COR-L47 (cell line): ENCODE data around the gene SCN9A.
"Not testable (repeated sequence)": the region's sequence is repeated elsewhere in the genome, so short reads cannot be mapped to it uniquely, and the experiment has no call there.

Experiments used
- DNase-seq: peaks from one replicate; lab custom pipeline; 2025; lab: John Stamatoyannopoulos, UW

SCN9A gene

DNA sequence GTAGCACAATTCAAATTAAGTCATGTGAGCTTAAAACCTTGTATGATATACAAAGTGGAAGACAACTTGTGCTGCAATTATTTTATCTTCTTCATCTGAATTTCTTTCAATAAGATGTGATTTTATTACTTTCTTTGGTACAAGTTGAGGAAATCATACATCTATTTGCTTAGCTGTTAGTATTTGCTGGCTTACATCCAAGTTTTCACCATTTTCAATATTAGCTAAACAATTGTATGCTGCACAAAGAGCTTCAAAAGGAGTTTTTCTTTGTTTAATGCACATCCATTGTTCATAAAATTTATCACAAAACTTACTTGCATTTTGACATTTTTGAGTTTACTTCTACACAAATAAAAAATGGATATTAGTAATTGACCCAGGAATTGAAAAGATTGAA, 40.9 kb downstream of the SCN9A start:
- DNase-seq: peak; percentile 61

DNA sequence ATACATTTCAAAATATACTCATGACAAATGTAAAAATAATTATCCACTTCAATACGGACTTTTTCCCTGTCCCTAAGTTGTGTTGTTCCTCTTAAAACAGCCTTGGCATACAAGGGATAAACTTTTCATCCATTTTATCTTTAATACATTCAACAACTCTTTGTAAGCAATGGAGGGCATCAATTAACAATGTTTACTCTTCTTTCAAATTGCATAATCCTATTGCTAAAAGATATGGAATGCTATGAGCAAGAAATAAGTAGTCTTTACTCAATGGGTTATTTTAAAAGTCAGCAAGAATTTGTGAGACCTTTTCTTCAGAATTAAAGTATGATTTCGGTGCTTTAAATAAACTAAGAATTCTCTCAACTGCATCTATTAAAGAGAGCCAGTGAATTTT, 41.9 kb downstream of the SCN9A start:
- no peak for DNase-seq

DNA sequence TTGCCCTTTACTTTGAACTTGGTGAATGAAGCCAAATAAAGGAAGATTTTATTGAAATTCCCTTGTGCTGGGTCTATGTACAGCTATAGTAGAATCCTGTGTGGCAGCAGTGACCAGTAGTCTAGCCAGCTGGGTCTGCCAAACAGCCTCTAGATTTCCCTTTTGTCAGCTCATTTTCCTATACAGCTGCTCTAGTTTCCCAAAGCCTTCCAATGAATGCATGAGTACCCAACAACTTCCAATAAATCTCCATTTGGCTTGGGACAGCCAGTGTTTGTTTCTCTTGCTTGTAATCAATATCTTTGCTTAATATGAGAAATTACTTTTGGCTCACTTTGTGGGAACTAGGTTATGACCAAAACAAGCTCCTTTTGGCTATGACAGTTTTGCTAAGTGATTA, 43.6 kb downstream of the SCN9A start:
- DNase-seq: no peak

DNA sequence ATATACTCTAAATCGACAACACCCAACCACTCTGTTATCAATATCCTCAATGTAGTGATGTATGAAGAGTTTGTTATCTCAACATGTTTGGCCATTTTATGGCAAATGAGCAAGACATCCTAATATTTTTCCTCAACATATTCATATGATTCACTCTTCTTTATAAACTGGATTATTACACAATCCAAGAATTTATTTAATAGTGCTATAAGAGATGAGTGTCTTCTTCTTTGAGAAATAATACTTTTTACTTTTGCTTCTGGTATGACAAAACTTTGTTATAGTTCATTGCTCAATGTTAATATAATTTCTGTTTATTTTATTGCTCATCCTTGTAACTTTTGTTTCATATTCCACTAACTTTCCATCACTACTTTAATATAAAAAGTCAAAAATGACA, 44.3 kb downstream of the SCN9A start:
- no peak for DNase-seq

DNA sequence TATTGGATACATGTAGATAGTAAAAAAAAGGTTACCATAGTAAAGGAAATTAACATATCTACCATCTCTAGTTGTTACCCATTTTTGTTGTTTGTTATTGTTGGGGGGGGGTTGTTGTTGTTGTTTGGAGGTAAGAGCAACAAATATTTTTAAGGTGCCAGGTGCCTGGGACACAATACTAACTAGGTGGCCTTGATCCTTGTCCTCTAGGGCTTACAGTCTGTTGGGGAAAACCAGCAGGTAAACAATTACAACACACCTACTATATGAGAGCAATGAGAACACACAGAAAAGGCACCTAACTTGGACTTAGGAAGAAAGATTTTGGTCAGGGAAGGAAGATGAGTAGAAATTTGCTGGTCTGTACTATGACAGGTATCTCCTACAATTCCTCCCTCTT, 46.3 kb downstream of the SCN9A start:
- no peak for DNase-seq

DNA sequence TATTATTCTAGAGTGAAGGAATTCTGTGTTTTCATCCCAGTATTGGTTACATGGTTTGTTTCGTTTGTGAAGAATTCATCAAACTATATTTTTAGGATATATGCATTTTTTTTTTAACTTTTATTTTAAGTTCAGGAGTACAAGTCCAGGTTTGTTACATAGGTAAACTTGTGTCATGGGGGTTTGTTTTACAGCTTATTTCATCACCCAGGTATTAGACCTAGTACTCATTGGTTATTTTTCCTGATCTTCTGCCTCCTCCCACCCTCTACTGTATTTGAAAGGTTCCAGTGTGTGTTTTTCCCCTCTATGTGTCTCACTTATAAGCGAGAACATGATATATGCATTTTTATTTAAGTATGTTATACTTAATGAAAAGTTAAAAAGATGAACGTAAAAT, 47.6 kb downstream of the SCN9A start:
- DNase-seq: no peak

DNA sequence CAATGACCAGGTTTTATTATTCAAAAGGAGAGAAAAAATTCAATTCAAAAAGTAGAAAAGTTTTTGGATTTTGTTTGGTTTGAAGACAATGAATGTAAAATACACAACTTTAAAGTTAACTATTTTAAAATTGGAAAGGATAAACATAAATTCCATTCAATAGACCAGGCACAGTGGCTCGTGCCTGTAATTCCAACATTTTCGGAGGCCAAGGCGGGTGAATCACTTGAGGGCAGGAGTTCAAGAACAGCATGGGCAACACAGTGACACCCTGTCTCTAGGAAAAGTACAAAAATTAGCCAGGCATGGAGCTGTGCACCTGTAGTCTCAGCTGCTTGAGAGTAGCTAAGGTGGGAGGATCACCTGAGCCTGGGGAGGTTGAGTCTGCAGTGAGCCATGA, 54.7 kb downstream of the SCN9A start:
- no peak for DNase-seq

DNA sequence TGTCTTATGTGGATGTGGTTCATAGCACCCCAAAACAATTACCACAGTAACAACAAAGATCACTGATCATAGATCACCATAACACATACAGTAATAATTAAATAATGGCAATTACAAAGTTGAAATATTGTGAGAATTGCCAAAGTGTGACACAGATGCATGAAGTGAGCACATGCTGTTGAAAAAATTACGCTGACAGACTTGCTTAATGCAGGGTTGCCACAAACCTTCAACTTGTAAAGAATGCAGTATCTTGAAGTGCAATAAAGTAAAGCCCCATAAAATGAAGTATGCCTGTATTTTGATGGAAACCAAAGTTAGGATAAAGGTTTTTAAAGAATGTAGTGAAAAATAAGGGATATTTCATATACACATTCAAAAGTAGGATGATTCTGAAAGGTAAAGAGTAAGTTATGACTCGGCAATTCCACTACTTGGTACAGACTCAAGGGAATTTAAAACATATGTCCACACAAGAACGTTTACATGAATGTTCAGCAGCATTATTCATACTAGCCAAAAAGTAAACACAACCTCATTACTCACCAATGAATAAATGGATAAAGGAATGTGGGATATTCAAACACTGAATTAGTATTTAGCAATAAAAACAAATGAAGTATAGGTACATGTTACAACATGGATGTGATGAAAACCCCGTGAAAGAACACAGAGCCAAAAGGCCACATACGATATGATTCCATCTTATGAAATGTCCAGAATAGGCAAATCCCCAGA, 61.6 kb downstream of the SCN9A start:
- no peak for DNase-seq

DNA sequence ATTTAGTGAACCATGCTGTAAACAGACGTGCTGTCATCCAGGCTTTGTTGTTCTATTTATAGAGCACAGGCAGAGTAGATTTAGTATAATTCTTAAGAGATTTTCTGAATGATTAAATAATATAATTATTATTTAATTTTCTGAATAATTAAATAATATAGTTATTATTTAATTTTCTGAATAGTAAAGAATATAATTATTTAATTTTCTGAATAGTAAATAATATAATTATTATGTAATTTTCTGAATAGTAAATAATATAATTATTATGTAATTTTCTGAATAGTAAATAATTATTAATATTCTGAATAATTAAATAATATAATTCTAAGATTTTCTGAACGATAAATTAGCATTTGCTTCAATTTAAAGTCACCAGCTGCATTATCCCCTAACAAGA, 62.9 kb downstream of the SCN9A start:
- not testable (repeated sequence) for DNase-seq

DNA sequence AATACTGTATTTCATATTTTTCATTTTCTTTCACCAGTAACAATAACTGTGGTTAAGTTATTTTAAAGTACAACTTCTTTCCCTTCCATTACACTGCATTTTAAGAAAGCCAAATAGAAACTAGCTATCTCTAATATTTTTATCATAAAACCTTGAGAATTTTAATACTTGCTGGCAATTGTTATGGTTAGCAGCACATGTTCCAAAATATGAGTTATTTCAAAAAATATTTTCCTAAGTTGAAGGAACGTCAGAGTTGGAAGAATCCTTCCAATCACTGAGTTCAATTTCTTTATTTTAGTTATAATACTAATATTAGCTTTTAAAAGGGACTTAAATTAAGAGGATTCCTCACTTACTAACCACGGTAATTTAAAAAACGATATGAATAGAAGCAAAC, 68.4 kb downstream of the SCN9A start:
- DNase-seq: no peak

DNA sequence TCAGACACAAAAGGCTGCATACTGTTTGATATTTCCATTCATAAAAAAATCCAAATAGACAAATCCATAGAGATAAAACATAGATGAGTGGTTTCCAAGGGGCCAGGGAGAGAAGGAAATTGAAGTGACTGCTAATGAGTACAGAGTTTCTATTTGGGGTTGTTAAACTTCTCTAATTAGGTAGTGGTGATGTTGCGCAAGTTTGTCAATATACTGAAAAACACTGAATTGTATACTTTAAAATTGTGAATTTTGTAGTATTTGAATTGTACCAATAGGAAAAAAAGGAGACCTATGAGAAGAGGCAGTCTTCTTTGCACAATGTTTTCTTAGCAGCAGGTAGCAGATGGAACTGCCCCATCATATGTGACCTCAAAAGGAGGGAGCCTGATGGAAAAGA, 71.1 kb downstream of the SCN9A start:
- DNase-seq: no peak

DNA sequence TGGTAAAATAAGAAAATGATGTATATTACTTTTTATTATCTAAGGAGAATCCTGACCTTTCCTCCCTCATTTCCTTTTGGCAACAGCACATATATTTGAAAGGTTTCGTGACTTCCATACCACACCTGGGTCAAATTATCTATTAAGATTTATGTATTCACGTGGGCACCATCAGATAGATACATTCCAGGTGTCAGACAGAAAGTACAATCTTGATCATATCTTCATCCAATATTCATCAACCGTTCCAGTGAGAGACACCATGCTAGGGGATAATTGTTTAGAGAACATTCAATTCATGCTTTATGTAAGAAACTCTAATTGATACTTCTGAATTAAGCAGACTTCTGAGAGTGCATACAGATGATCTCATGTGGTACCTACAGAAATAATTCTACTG, 73.7 kb downstream of the SCN9A start:
- DNase-seq: no peak

DNA sequence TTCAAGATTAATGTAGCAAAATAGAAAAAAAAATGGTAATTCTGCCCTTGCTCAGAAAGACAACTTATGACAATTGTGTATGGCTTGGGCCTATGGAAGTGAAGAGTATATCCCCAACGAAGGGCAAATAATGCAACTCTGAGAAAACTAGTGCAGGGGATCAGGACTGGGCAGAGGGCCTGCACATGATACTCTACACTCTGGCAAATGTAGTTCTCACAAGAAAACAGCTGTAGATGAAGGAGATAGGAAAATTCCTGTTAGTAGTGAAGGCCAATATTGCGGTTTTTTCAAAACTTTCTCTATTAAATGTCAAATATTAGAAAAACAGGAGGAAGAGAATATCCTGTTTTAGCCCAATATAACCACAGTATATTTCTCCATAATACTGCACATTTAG, 77.8 kb downstream of the SCN9A start:
- DNase-seq: no peak

DNA sequence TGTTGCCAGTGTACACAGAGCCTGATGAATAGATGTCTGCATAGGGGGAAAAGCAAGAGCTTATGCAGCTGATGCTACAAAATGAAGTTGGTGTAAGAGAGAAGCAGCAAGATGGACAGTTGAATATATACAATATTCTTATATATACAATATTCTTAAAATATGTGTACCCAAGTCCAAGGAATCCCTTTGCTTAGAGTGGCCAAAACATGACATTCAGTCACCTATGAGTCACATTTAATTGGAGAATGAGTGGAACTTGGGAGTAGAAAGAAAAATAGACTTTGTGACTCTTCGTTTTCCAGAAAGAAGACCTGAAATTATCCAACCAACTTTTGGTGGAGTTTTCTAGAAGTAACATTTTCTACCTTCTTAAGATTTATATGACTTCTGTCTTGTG, 81.8 kb downstream of the SCN9A start:
- DNase-seq: no peak

DNA sequence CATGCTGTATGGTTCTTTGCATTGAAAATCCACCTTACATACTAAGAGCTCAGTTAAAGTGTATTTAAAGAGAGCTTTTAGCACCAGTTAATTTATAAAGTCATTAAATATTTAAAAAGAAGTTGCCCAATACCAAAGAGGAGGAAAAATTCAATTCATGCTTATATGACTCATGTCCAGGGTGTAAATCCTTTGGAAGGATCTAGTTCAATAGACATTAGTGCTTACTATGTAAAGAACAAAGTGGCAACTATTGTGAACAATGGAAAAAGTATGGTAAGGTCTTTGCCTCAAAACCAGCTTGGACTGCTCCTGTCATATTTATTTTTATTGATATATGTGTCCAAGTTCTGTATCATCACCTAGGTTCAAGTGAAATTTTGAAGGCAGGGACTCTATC, 90.5 kb downstream of the SCN9A start:
- DNase-seq: no peak

DNA sequence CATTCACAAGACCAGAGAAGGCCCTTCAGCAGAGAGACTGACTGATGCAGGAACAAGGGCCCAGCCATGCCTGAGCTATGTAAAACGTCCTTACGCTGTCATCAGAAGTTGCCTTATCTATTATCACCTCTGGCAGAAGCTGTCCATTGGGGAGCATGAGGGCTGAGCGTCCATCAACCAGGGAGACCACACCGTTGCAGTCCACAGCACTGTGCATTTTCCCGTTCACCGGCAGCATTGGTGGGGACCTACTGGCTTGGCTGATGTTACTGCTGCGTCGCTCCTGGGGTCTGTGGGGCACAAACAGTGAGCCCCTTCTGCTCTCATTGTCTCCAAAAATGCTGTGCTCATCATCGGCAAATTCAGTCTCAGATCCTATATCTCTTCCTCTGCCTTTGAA, 91.4 kb downstream of the SCN9A start:
- DNase-seq: no peak

DNA sequence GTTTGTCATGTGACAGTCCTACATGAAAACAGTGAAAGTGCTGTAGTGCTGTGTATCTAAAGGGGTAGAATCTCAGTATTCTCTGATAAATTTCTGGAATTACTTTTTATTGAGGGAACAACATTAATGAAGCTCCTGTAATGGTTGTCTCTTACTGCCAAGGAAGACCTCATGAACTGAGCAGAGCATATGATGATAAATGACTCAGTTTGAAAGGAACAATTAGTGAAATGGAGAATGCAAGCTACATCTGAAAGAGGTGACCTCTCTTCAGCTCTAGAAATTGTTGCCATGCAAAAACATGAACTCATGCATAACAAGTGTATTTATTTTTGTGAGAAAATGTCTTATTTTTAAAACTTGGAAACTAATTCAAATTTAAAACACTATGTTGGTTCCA, 93.6 kb downstream of the SCN9A start:
- DNase-seq: no peak

DNA sequence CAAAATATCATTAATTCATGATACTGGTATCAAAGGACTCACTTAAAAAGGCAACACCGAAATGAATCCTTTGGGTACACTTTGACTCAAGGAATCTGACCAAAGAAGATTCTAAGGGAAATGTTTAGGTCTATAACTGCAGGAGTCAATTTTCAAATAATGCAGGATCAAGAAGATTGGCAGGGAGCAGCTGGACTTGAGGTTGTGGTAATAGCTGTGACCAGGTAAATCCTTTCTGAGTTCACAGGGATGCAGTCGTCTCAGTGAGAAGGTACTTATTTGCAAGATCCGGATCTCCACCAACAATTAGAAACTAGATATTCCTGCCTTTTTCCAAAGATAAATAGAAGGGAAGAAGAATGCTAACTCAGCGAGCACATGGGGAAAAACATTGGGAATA, 96.9 kb downstream of the SCN9A start:
- DNase-seq: no peak

DNA sequence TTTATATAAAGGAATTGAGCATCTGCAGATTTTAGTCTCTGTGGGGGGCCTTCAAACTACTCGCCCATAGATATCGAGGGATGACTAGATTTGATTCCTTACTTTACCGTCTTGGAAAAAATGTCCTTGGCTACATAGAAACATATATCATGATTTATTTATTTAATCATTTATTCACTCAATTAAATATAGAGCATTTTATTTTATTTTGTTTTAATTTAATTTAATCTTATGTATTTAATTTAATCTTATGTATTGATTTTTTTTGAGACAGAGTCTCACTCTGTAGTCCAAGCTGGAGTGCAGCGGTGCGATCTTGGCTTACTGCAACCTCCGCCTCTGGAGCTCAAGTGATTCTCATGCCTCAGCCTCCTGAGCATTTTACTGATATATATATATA, 105.4 kb downstream of the SCN9A start:
- DNase-seq: no peak

DNA sequence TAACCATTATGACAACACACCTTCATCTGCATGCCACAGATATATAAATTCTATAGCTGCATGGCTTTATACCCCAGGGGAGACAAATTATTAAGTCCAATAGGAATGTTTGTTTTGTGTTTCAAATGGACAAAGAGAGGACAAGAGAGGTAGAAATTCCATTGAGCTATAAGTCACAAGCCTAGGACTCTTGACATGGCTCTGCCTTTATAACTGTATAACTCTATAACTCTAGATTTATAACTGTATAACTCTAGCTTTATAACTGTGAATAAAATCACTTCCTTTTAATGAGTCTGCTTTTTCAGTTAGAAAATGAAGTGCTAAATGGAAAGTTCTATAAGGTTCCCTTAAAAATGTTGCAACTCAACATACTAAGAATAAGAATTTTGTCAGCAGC, 106.4 kb downstream of the SCN9A start:
- DNase-seq: no peak

DNA sequence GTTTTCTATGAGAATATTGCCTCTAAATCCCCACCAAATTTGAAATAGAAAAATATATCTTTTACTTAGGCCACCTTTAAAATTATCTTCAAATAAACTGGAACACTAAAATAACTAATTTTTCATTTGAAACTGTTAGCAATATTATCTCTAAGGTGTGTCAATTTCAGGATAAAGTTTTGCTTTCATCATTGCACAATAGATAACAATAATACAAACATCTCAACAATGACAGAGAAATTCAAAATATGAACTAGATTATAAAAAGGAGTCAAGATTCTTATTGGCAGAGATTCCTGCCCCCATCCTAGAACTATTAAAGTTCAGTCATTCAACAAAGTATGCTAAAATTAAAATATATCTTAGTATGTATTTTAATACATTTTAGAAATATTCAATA, 117.9 kb downstream of the SCN9A start:
- DNase-seq: no peak

DNA sequence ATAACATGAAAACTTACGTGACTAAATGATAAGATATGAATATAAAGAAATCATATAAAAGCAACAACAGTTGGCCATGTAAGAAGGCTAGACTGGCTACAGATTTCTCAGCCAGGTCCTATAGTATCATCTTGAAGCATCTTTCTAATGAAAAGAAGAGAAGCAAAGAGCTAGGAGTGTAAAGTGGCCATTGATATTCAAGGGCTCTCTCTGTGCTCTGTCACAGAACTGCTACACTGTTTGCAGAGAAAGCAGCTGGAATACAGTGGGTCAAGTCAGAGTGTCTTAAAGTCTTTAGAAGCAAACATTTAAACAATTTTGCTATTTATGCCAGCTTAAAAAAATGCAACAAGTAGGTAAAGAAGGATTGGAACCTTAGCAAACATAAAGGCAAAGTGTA, 118.8 kb downstream of the SCN9A start:
- no peak for DNase-seq

DNA sequence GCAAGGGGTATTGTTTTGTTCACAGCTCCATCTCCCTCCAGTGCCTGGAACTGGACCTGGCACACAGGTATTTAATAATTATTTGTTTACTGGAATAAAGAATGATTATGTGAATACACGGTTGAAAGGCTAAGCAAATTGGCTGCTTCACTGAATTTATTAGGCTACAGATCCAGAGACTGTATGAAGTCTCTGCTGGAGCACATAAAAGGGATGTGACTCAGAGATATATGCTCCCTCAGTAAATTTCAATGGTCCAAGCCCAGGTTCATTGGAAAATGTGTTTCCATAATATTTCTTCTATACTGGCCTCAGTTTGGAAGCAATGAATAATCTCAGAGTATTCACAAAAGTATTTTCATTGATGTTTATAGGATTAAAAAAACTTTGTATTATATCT, 126.4 kb downstream of the SCN9A start:
- no peak for DNase-seq

DNA sequence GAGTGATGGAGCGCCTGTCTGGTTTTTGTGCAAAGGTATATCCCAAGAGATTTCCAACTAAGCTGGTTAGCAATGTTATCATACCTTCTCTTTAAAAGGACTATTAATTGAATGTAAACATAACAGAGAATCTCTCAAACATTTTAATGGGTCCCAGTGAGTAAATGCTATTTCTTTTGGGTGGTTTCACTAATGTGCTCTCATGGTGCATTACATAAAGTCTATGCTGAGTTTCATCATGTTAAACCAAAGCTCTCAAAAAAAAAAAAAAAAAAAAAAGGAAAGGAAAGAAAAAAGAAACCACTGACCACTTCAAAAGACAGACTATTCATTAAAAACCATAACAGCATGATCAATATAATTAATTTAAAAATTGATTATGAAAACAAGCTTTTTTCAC, 128.8 kb downstream of the SCN9A start:
- DNase-seq: no peak

DNA sequence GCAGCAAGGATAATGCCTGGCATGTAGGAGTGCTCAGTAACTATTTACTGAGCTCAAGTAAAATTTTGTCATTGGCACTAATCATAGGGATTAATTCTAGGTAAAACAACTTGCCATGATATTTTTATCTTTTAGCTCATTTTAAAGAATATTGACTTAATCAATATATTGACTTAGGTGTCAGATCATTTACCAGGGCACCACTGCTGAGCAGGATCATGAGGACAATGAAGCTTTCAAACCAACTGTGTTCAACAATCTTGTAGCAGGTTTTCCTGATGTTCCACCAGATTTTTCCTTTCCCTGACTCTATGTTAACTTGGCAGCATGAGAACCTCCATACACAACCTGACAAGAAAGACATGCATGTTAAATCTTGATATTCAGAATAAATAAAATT, 133.4 kb downstream of the SCN9A start:
- DNase-seq: no peak
